AG09319 (cell line): ENCODE measurements around the gene PCDH1.
A peak's percentile ranks its signal among the peaks of the same experiment; 100 is the strongest.

Experiments used
- DNase-seq: peaks from one replicate; pipeline ENCODE4 v3.0.0-alpha.2; 2010; ENCODE audit warnings: low read depth; ENCODE audit errors: extremely low read depth
- TF ChIP-seq, protein P1 (sequence below): IDR thresholded peaks from 2 replicates; pipeline ENCODE4 v1.5.1; 2011; ENCODE audit warnings: low read depth, mild to moderate bottlenecking, inconsistent platforms, low read length, moderate library complexity

The PCDH1 gene

DNA sequence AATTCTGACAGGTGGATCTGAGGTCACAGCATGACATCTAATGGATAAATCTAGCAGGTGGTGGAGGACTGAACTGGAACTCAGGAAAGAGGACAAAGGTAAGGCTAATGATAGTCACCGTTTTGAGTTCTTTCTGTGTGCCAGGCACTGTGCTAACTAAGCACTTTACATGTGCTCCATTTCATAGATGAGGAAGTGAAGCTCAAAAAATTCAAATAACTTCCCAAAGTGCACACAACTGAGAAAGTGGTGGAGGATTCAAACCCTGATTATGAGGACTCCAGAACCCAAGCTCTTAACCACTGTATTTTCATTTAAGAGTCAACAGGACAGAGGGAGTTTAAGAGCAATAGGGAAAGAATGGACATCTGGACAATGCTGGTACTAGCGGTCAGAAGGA is 38.3 kb upstream of the PCDH1 start:
- no peak for DNase-seq
- TF ChIP-seq, protein P1, sequence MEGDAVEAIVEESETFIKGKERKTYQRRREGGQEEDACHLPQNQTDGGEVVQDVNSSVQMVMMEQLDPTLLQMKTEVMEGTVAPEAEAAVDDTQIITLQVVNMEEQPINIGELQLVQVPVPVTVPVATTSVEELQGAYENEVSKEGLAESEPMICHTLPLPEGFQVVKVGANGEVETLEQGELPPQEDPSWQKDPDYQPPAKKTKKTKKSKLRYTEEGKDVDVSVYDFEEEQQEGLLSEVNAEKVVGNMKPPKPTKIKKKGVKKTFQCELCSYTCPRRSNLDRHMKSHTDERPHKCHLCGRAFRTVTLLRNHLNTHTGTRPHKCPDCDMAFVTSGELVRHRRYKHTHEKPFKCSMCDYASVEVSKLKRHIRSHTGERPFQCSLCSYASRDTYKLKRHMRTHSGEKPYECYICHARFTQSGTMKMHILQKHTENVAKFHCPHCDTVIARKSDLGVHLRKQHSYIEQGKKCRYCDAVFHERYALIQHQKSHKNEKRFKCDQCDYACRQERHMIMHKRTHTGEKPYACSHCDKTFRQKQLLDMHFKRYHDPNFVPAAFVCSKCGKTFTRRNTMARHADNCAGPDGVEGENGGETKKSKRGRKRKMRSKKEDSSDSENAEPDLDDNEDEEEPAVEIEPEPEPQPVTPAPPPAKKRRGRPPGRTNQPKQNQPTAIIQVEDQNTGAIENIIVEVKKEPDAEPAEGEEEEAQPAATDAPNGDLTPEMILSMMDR: no peak

DNA sequence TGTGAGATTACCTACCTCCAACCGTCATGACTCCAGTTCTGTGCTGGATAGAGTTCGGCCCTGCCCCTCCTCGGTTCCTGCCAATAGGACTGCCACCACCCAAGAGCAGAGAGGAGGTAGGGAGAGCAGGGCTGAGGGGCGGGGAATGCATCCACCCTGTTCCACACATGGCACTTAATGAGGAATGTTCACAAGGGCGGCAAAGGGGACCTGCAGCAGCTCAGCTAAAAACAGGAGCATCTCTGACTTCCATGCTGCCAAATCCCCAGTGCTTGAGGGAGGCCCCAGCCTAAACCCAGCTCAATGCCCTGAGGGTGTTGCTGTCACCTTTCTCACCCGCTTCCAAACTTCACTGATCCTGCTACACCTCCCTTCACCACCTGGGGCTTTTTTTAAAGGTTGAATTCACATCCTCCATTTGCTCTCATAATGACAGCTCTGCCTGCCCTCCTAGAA is 37.7 kb upstream of the PCDH1 start:
- DNase-seq: no peak
- TF ChIP-seq, protein P1: no peak

DNA sequence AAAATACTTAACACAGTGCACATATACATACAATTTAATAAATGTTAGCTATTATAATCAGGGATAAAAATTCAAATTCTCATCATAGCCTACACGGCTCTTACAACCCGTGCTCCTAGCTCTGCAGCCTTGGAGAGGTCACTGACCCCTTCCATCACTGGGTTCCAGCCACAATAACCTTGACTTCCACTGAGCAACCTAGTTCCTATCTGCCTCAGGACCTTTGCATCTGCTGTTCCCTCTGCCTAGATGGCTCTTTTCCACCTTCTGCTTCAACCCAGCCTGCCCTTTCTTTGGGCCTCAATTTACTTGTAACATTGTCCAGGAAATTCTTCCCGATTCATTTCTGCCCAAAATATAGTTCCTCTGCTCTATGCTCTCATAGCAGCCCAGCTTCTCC is 36.6 kb upstream of the PCDH1 start:
- TF ChIP-seq, protein P1: no peak

DNA sequence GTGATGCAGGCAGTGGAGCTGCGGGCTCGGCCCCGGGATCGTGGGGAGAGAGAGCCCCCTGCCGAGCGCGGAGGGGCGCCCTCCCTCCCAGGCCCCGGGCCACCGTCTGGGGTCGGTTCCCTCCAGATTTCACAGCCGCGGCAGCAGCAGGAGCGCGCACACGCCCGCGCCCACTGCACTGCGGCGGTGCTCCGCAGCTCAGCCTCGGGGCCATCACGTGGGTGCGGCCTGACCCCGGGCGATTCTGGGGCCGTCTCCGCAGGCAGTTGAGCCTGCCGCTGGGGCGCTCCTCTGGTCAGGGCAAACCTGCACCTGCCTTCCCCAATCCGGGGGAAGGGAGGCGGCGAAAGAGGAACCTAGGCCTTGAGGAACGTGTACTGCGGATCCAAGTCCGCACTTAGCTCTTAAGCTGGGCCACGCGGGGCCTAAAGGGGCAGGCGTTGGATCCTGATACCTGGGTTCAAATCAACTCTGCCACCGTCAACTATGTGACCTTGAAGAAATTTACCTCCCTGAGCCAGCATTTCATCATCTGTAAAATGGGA is 36.1 kb upstream of the PCDH1 start:
- no peak for DNase-seq
- TF ChIP-seq, protein P1: peak; percentile 19

More for the DNA sequence above, 36.6 kb upstream of the PCDH1 start:
- no peak for DNase-seq

DNA sequence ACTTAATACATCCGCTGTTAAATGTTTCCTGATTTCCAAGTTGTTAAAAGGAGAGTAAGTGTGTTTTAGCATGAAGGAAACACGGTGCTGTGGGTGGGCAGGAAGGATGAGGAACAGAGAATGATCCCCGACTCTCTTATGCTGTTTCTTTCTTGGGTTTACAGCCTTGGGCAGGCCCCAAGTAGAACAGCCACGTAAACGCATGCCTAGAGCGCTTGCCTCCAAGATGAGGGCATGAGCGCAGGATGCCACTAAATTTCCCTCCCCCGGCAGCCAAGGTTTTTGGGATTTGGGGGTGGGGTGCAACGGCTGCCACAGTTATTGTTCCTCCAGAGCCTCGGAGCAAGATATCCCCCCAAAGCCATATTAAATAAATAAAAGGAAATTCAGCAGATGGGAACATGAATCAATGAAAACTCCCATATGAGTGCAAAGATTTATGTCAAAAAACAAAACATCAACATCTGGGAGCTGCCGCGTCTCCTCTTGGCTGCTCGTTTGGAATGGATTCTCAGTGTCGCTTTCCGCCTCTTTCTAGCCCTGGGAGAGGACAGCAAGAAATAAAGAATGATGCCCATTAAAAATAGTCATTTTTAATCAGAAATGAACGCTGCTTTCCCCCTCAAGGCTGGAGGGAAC is 35.5 kb upstream of the PCDH1 start:
- TF ChIP-seq, protein P1: no peak
- no peak for DNase-seq

DNA sequence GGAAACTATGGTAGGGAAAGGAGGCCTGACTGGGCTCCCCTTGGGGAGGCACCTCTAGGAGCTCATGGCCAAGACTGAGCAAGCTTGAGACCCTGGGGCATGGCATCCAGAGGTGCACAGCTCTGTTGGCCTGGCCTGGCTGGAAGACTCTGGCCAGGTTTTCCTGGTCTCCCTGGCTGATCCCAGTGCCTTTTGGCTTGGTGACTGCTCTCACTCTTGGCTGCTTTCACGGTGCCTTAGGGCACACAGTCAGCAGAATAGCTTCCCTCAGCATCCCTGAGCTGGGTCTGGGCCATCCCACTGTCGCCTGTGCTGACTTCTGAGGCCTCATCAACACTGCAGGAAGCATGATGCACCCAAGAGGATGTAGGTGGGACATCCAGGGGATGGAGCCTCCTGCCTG is 32.1 kb upstream of the PCDH1 start:
- TF ChIP-seq, protein P1: no peak
- DNase-seq: no peak

DNA sequence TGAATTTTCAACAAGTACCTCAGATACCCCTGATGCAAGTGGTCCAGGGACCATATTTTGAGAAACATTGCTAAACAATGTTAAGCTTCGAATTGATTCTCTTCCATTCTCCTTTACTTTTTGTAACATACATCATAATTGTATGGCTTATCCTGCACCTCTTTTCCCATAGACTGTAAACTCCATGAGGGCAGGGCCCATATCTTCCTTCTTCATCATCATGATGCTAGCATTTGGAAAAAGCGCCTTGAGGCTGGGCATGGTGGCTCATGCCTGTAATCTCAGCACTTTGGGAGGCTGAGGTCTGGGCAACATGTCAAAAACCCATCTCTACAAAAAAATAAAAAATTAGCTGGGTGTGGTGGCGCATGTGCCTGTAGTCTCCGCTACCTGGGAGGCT is 31.0 kb upstream of the PCDH1 start:
- no peak for DNase-seq
- TF ChIP-seq, protein P1: no peak
